Subcutaneous adipose tissue (tissue), 4 donors: Measurements from ENCODE around the gene JARID2. TPM values are rescaled to one million over a fixed set of nuclear protein-coding genes. Genes with fewer than 3 reads are reported as not detected.

Experiments used
- CTCF ChIP-seq: fragments of 450-650 bp; IDR thresholded peaks from one replicate; pipeline ENCODE4 v1.5.1; 2016; ENCODE audit warnings: low read depth, mild to moderate bottlenecking, control low read depth, antibody characterized with exemption, moderate library complexity
- total RNA-seq, 4 donors: library from RNA; depleted of rRNA; stranded (reverse); fragments of >200 nt; gene quantifications; one replicate each; pipeline ENCODE4 v1.1.0, GENCODE V29; 2016

Gene JARID2
- total RNA-seq, 4 donors from 2014 or later = 9.8 to 17.2 (median 12.1) TPM

GRCh38 chr6:15504581-15505350 is 258.9 kb downstream of the JARID2 start:
- TF ChIP-seq CTCF = no peak

- no peak for TF ChIP-seq CTCF
These were observed 259.6 kb downstream of the JARID2 start for GRCh38 chr6:15505463-15505918.

GRCh38 chr6:15506066-15506465 is 260.2 kb downstream of the JARID2 start:
- no peak for TF ChIP-seq CTCF

GRCh38 chr6:15507221-15507620 is 261.4 kb downstream of the JARID2 start:
- no peak for TF ChIP-seq CTCF

- no peak for TF ChIP-seq CTCF
These were observed 261.9 kb downstream of the JARID2 start for GRCh38 chr6:15507746-15508145.

- no peak for TF ChIP-seq CTCF
These were observed 262.6 kb downstream of the JARID2 start for GRCh38 chr6:15508441-15508871.

- no peak for TF ChIP-seq CTCF
These were observed 263.1 kb downstream of the JARID2 start for GRCh38 chr6:15508931-15509330.
